Glutamatergic neuron (in vitro differentiated cells): ENCODE measurements around the gene MAML2. TPM values are rescaled to one million over a fixed set of nuclear protein-coding genes. Genes with fewer than 3 reads are reported as not detected.

Experiments used
- DNase-seq: peaks from one replicate; pipeline ENCODE4 v3.0.0; 2022
- H3K27ac Mint-ChIP-seq: one replicate; pipeline ENCODE4 v1.8.0; 2020; ENCODE audit warnings: mild to moderate bottlenecking, mixed read lengths, inconsistent platforms; ENCODE audit not compliant: unreplicated experiment
- H3K27me3 Mint-ChIP-seq: one replicate; pipeline ENCODE4 v1.8.0; 2020; ENCODE audit warnings: mild to moderate bottlenecking, moderate library complexity, mixed read lengths, inconsistent platforms; ENCODE audit not compliant: unreplicated experiment
- H3K36me3 Mint-ChIP-seq: one replicate; pipeline ENCODE4 v1.8.0; 2020; ENCODE audit warnings: mild to moderate bottlenecking, mixed read lengths, inconsistent platforms; ENCODE audit not compliant: unreplicated experiment
- H3K4me1 Mint-ChIP-seq: one replicate; pipeline ENCODE4 v1.8.0; 2020; ENCODE audit warnings: mild to moderate bottlenecking, low read depth, mixed read lengths, inconsistent platforms; ENCODE audit not compliant: unreplicated experiment
- H3K4me3 Mint-ChIP-seq: one replicate; pipeline ENCODE4 v1.8.0; 2020; ENCODE audit warnings: mild to moderate bottlenecking, mixed read lengths, inconsistent platforms; ENCODE audit not compliant: unreplicated experiment
- H3K9me3 Mint-ChIP-seq: one replicate; pipeline ENCODE4 v1.8.0; 2020; ENCODE audit warnings: mild to moderate bottlenecking, moderate library complexity, mixed read lengths, inconsistent platforms; ENCODE audit not compliant: unreplicated experiment
- total RNA-seq: library from RNA; stranded (reverse); fragmentation: NEBNext Ultra II Directional; extraction: Animal tissue kit (Norgen Biotek cat#: 25700); gene quantifications from one replicate; pipeline ENCODE4 v1.2.1, GENCODE V29; 2021; ENCODE audit not compliant: unreplicated experiment
- TF ChIP-seq, protein P1 (sequence below): fragments of 200-600 bp; sonication (generic); IDR thresholded peaks from one replicate; pipeline ENCODE4 v1.5.0; 2021; ENCODE audit not compliant: partially characterized antibody, unreplicated experiment

The MAML2 gene
- total RNA-seq, 1 donor from 2014 or later = 2.1 TPM

DNA sequence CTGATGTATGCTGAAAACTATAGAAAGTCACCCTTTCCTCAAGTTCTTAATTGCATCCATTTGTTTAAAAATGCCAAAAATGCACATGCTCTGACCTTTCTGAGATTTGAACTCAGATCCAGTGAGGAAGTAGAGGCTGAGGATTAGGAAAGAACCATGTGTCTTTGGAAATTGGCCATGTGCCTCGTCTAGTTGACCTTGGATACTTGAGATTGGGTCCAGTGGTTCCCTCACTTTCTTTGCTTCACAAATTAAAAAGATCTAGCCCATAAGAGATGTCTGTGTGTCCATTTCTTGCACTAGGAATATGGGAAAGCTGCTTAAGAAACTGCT, 128.3 kb downstream of the MAML2 start:
- no peak for DNase-seq
- no peaks in the 10 kb centered on the region for H3K36me3 Mint-ChIP-seq
- peaks cover 26% of the 10 kb centered on the region for H3K4me1 Mint-ChIP-seq
- TF ChIP-seq, protein P1, sequence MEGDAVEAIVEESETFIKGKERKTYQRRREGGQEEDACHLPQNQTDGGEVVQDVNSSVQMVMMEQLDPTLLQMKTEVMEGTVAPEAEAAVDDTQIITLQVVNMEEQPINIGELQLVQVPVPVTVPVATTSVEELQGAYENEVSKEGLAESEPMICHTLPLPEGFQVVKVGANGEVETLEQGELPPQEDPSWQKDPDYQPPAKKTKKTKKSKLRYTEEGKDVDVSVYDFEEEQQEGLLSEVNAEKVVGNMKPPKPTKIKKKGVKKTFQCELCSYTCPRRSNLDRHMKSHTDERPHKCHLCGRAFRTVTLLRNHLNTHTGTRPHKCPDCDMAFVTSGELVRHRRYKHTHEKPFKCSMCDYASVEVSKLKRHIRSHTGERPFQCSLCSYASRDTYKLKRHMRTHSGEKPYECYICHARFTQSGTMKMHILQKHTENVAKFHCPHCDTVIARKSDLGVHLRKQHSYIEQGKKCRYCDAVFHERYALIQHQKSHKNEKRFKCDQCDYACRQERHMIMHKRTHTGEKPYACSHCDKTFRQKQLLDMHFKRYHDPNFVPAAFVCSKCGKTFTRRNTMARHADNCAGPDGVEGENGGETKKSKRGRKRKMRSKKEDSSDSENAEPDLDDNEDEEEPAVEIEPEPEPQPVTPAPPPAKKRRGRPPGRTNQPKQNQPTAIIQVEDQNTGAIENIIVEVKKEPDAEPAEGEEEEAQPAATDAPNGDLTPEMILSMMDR = no peak
- peaks cover 6% of the 10 kb centered on the region for H3K9me3 Mint-ChIP-seq
- no peak overlapping the region for H3K4me3 Mint-ChIP-seq
- H3K27me3 Mint-ChIP-seq = peaks cover 2% of the 10 kb centered on the region
- H3K27ac Mint-ChIP-seq = no peak overlapping the region

- Mint-ChIP-seq H3K27ac (no peak overlapping the region), H3K27me3 (no peaks in the 10 kb centered on the region), H3K4me3 (no peak overlapping the region), H3K9me3 (peaks cover 3% of the 10 kb centered on the region), H3K36me3 (no peaks in the 10 kb centered on the region), H3K4me1 (peaks cover 21% of the 10 kb centered on the region)
- no peak for DNase-seq
- TF ChIP-seq, protein P1 = no peak
These were observed 129.5 kb downstream of the MAML2 start for GRCh38 chr11:96213500-96213899.

DNA sequence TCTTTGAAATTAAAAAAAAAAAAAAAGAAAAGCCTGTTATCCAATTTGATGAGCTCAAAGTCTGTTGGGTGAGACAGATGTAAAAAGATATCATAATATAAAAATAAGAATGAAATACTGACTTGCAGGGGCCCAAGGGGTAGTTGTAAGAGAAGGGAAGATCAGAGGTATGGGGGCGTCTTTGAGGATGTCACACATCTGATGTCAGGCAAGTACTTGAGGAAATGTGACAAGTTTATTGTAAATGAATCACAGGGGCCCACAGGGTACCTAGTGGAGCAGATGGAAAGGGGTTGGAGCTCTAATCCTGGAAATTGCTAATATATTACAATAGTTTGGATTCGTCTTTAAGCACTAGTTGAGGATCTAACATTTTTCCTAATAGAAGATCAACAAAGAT, 131.6 kb downstream of the MAML2 start:
- Mint-ChIP-seq H3K9me3 (no peaks in the 10 kb centered on the region), H3K27me3 (no peaks in the 10 kb centered on the region), H3K4me3 (no peak overlapping the region), H3K36me3 (no peaks in the 10 kb centered on the region), H3K4me1 (peaks cover 10% of the 10 kb centered on the region), H3K27ac (no peak overlapping the region)
- no peak for DNase-seq
- TF ChIP-seq, protein P1 = no peak

GRCh38 chr11:96207459-96208449, 135.2 kb downstream of the MAML2 start:
- TF ChIP-seq, protein P1 = no peak
- H3K36me3 Mint-ChIP-seq = no peaks in the 10 kb centered on the region
- no peaks in the 10 kb centered on the region for H3K9me3 Mint-ChIP-seq
- no peak for DNase-seq
- no peak overlapping the region for H3K4me3 Mint-ChIP-seq
- H3K27me3 Mint-ChIP-seq = no peaks in the 10 kb centered on the region
- no peak overlapping the region for H3K27ac Mint-ChIP-seq
- peaks cover 17% of the 10 kb centered on the region for H3K4me1 Mint-ChIP-seq

- H3K9me3 Mint-ChIP-seq = no peaks in the 10 kb centered on the region
- no peak overlapping the region for H3K27ac Mint-ChIP-seq
- H3K27me3 Mint-ChIP-seq = no peaks in the 10 kb centered on the region
- H3K36me3 Mint-ChIP-seq = no peaks in the 10 kb centered on the region
- no peak overlapping the region for H3K4me3 Mint-ChIP-seq
- DNase-seq = no peak
- TF ChIP-seq, protein P1 = no peak
- peaks cover 11% of the 10 kb centered on the region for H3K4me1 Mint-ChIP-seq
These were observed 136.0 kb downstream of the MAML2 start for GRCh38 chr11:96206955-96207354.
